Uterine smooth muscle cell (primary cell): ENCODE measurements around the gene CALM1. TPM values are rescaled to one million over a fixed set of nuclear protein-coding genes. Genes with fewer than 3 reads are reported as not detected.

Experiments
- total RNA-seq: library from RNA; depleted of rRNA; stranded (reverse); fragments of >200 nt; gene quantifications from 2 replicates; pipeline ENCODE4 v1.2.3, GENCODE V29; 2014

The CALM1 gene
- total RNA-seq, result 255 and 444 TPM in 2 replicates

GRCh38 chr14:90396341-90397339, at the start of gene CALM1:
TSS of gene CALM1 (plus strand) at chr14:90397029. CDS start at chr14:90397231, 202 bp downstream.

Other genes starting within 250 kb of the CALM1 start
- 170 and 367 TPM in 2 replicates for gene PSMC1, start 140.5 kb upstream of the CALM1 start, total RNA-seq
- gene NRDE2, start 65.1 kb upstream of the CALM1 start, total RNA-seq, result 12.9 and 13.8 TPM in 2 replicates